H1 (cell line): ENCODE measurements around the gene YWHAE. TPM values are rescaled to one million over a fixed set of nuclear protein-coding genes. Genes with fewer than 3 reads are reported as not detected.

ENCODE experiments used
- ASH2L ChIP-seq: fragments of 200-600, 300-600 bp; sonication (generic); IDR thresholded peaks from one replicate; pipeline ENCODE4 v1.7.1; 2017; ENCODE audit warnings: low read length
- CBX8 ChIP-seq: fragments of 300-800, 300-1000 bp; sonication (generic); IDR thresholded peaks from 2 replicates; pipeline ENCODE4 v1.7.1; 2016; ENCODE audit warnings: low read depth, low read length, borderline replicate concordance
- GTF2F1 ChIP-seq: IDR thresholded peaks from 2 replicates; pipeline ENCODE4 v1.6.1; 2012; ENCODE audit warnings: low read depth, low read length, improper control_type of control experiment, borderline replicate concordance
- JUND ChIP-seq: IDR thresholded peaks from 2 replicates; pipeline ENCODE4 v1.6.1; 2011; ENCODE audit warnings: mild to moderate bottlenecking, improper control_type of control experiment, low read length
- NANOG ChIP-seq: IDR thresholded peaks from 2 replicates; pipeline ENCODE4 v1.6.1; 2011; ENCODE audit warnings: low read length, low read depth, mild to moderate bottlenecking, inconsistent platforms; ENCODE audit not compliant: insufficient read depth, poor library complexity, severe bottlenecking
- POLR2AphosphoS5 ChIP-seq: IDR thresholded peaks from 2 replicates; pipeline ENCODE4 v1.6.1; 2011; ENCODE audit warnings: low read depth, low read length
- RAD21 ChIP-seq, 2 experiments: IDR thresholded peaks in 1 of 2; conservative IDR thresholded peaks in 1 of 2; 2 replicates each; pipeline ENCODE4 v1.6.1; 2011; ENCODE audit warnings: low read depth in 2 of 2, low read length in 2 of 2, improper control_type of control experiment in 1 of 2, inconsistent platforms in 1 of 2, mild to moderate bottlenecking in 1 of 2, moderate library complexity in 1 of 2
- SAP30 ChIP-seq: fragments of 300-600 bp; sonication (generic); IDR thresholded peaks from 2 replicates; pipeline ENCODE4 v1.7.1; 2012; ENCODE audit warnings: low read length, moderate library complexity, mild to moderate bottlenecking, inconsistent platforms; ENCODE audit not compliant: insufficient read depth, insufficient replicate concordance
- SIN3A ChIP-seq, 2 experiments: IDR thresholded peaks in 1 of 2; conservative IDR thresholded peaks in 1 of 2; 2 replicates each; pipeline ENCODE4 v1.6.1; 2011 to 2012; ENCODE audit warnings: low read length in 2 of 2, improper control_type of control experiment in 1 of 2, low read depth in 1 of 2, mild to moderate bottlenecking in 1 of 2
- SP2 ChIP-seq: IDR thresholded peaks from 2 replicates; pipeline ENCODE4 v1.6.1; 2012; ENCODE audit warnings: mild to moderate bottlenecking, low read length, inconsistent platforms
- TEAD4 ChIP-seq: IDR thresholded peaks from 2 replicates; pipeline ENCODE4 v1.6.1; 2012; ENCODE audit warnings: low read depth, low read length, inconsistent platforms, mixed read lengths
- polyA plus RNA-seq, 7 experiments: library from polyadenylated mRNA; depleted of rRNA in 3 of 7; stranded (reverse) in 5 of 7; unstranded in 2 of 7; fragments of >200 nt in 5 of 7; fragments of 200-250 nt in 2 of 7; gene quantifications; 1 replicate in 5 of 7; 2 replicates in 1 of 7; 4 replicates in 1 of 7; pipeline versions ENCODE4 v1.2.1 to v1.2.3, GENCODE V29; 2011 to 2013; ENCODE audit warnings: missing spikeins in 2 of 7, mixed read lengths in 2 of 7
- total RNA-seq: library from RNA; stranded (reverse); fragmentation: NEBNext Ultra II Directional; extraction: Animal tissue kit (Norgen Biotek cat#: 25700); gene quantifications from 2 replicates; pipeline ENCODE4 v1.2.1, GENCODE V29; 2021
- TF ChIP-seq, protein P1 (sequence below): fragments of 300-600 bp; sonication (generic); IDR thresholded peaks from 2 replicates; pipeline ENCODE4 v1.7.1; 2012; ENCODE audit warnings: low read length, moderate library complexity, mild to moderate bottlenecking, inconsistent platforms; ENCODE audit not compliant: insufficient replicate concordance

The YWHAE gene
- total and polyA plus RNA-seq, 2 of the 8 experiments (the other 6 are each of a cell fraction or from before 2014, with no cell fraction given), result 559 to 1,186 TPM

DNA sequence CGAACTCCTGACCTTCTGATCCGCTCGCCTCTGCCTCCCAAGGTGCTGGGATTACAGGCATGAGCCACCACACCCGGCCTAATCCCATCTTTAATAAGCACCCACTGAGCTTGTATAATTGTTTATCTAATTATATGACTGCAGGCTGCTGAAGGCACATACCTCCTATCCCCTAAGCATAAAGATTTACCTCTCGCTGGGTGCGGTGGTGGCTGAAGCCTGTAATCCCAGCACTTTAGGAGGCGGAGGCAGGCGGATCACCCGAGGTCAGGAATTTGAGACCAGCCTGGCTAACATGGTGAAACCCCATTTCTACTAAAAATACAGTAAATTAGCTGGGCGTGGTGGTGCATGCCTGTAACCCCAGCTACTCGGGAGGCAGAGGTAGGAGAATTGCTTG lies 20.1 kb upstream of the YWHAE start (continued):
- TF ChIP-seq, protein P1, sequence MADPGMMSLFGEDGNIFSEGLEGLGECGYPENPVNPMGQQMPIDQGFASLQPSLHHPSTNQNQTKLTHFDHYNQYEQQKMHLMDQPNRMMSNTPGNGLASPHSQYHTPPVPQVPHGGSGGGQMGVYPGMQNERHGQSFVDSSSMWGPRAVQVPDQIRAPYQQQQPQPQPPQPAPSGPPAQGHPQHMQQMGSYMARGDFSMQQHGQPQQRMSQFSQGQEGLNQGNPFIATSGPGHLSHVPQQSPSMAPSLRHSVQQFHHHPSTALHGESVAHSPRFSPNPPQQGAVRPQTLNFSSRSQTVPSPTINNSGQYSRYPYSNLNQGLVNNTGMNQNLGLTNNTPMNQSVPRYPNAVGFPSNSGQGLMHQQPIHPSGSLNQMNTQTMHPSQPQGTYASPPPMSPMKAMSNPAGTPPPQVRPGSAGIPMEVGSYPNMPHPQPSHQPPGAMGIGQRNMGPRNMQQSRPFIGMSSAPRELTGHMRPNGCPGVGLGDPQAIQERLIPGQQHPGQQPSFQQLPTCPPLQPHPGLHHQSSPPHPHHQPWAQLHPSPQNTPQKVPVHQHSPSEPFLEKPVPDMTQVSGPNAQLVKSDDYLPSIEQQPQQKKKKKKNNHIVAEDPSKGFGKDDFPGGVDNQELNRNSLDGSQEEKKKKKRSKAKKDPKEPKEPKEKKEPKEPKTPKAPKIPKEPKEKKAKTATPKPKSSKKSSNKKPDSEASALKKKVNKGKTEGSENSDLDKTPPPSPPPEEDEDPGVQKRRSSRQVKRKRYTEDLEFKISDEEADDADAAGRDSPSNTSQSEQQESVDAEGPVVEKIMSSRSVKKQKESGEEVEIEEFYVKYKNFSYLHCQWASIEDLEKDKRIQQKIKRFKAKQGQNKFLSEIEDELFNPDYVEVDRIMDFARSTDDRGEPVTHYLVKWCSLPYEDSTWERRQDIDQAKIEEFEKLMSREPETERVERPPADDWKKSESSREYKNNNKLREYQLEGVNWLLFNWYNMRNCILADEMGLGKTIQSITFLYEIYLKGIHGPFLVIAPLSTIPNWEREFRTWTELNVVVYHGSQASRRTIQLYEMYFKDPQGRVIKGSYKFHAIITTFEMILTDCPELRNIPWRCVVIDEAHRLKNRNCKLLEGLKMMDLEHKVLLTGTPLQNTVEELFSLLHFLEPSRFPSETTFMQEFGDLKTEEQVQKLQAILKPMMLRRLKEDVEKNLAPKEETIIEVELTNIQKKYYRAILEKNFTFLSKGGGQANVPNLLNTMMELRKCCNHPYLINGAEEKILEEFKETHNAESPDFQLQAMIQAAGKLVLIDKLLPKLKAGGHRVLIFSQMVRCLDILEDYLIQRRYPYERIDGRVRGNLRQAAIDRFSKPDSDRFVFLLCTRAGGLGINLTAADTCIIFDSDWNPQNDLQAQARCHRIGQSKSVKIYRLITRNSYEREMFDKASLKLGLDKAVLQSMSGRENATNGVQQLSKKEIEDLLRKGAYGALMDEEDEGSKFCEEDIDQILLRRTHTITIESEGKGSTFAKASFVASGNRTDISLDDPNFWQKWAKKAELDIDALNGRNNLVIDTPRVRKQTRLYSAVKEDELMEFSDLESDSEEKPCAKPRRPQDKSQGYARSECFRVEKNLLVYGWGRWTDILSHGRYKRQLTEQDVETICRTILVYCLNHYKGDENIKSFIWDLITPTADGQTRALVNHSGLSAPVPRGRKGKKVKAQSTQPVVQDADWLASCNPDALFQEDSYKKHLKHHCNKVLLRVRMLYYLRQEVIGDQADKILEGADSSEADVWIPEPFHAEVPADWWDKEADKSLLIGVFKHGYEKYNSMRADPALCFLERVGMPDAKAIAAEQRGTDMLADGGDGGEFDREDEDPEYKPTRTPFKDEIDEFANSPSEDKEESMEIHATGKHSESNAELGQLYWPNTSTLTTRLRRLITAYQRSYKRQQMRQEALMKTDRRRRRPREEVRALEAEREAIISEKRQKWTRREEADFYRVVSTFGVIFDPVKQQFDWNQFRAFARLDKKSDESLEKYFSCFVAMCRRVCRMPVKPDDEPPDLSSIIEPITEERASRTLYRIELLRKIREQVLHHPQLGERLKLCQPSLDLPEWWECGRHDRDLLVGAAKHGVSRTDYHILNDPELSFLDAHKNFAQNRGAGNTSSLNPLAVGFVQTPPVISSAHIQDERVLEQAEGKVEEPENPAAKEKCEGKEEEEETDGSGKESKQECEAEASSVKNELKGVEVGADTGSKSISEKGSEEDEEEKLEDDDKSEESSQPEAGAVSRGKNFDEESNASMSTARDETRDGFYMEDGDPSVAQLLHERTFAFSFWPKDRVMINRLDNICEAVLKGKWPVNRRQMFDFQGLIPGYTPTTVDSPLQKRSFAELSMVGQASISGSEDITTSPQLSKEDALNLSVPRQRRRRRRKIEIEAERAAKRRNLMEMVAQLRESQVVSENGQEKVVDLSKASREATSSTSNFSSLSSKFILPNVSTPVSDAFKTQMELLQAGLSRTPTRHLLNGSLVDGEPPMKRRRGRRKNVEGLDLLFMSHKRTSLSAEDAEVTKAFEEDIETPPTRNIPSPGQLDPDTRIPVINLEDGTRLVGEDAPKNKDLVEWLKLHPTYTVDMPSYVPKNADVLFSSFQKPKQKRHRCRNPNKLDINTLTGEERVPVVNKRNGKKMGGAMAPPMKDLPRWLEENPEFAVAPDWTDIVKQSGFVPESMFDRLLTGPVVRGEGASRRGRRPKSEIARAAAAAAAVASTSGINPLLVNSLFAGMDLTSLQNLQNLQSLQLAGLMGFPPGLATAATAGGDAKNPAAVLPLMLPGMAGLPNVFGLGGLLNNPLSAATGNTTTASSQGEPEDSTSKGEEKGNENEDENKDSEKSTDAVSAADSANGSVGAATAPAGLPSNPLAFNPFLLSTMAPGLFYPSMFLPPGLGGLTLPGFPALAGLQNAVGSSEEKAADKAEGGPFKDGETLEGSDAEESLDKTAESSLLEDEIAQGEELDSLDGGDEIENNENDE, result no peak
- TF ChIP-seq NANOG (no peak), CBX8 (no peak), GTF2F1 (no peak), TEAD4 (no peak), JUND (no peak), SIN3A (conservative IDR thresholded peaks at IDR 0.05 in 1 of 2, IDR thresholded peaks at IDR 0.05 in 1 of 2; ENCODE audit: low read depth in 1 of 2, low read length in 2 of 2) (no peak), POLR2AphosphoS5 (no peak), SAP30 (no peak), ASH2L (no peak), RAD21 (IDR thresholded peaks at IDR 0.05 in 1 of 2, conservative IDR thresholded peaks at IDR 0.05 in 1 of 2; ENCODE audit: low read depth in 2 of 2, low read length in 2 of 2) (no peak), SP2 (no peak)
